ENCODE results near the gene MYO9B.

DNA sequence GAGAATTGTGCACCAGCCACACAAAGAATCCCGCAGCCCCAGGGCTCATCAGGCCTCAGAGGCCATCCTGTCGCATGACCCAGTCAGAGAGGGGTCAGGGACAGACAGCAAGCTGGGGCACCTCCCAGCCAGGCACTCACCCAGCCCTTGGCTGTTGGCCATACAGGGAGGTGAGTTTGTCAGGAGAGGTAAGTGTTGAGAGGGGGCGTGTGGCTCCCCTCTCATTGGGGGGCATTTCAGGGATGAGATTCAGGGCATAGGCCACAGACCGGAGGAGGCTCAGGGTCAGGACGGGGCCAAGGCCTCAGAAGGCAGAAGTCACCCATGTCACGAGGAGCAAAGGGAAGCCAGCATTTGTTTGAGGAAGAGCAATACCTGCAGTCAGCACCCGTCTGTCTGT lies 37.1 kb downstream of the MYO9B start:
- TF ChIP-seq ARID2 (IDR thresholded peaks at IDR 0.05), result no peak
- no peak for TF ChIP-seq ZNF699 (CRISPR knock-in tag; IDR thresholded peaks at IDR 0.05; ENCODE audit: insufficient replicate concordance)
- no peak for TF ChIP-seq ESRRA (IDR thresholded peaks at IDR 0.05; ENCODE audit: borderline replicate concordance, low read depth)
- no peak for TF ChIP-seq ZNF57 (CRISPR knock-in tag; IDR thresholded peaks at IDR 0.05)
- no peak for TF ChIP-seq TCF3 (CRISPR knock-in tag; IDR thresholded peaks at IDR 0.05)
- no peak for TF ChIP-seq ARNT (IDR thresholded peaks at IDR 0.05)
- TF ChIP-seq, protein P1, sequence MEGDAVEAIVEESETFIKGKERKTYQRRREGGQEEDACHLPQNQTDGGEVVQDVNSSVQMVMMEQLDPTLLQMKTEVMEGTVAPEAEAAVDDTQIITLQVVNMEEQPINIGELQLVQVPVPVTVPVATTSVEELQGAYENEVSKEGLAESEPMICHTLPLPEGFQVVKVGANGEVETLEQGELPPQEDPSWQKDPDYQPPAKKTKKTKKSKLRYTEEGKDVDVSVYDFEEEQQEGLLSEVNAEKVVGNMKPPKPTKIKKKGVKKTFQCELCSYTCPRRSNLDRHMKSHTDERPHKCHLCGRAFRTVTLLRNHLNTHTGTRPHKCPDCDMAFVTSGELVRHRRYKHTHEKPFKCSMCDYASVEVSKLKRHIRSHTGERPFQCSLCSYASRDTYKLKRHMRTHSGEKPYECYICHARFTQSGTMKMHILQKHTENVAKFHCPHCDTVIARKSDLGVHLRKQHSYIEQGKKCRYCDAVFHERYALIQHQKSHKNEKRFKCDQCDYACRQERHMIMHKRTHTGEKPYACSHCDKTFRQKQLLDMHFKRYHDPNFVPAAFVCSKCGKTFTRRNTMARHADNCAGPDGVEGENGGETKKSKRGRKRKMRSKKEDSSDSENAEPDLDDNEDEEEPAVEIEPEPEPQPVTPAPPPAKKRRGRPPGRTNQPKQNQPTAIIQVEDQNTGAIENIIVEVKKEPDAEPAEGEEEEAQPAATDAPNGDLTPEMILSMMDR (IDR thresholded peaks at IDR 0.05 in 2 of 3, conservative IDR thresholded peaks at IDR 0.05 in 1 of 3; ENCODE audit: insufficient read depth in 2 of 3, low read depth in 1 of 3, low read length in 3 of 3), result no peak
- TF ChIP-seq, protein P2, sequence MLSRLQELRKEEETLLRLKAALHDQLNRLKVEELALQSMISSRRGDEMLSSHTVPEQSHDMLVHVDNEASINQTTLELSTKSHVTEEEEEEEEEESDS (CRISPR knock-in tag; IDR thresholded peaks at IDR 0.05), result no peak
- no peak for TF ChIP-seq GATAD2A (IDR thresholded peaks at IDR 0.05)
- no peak for TF ChIP-seq CHD2 (IDR thresholded peaks at IDR 0.05; ENCODE audit: low read depth, low read length)
